ENCODE results near the gene LIME1. TPM values are rescaled to one million over a fixed set of nuclear protein-coding genes. Genes with fewer than 3 reads are reported as not detected.

LIME1 gene
- total and polyA plus RNA-seq, 8 donors: 3.0 to 10.8 (median 6.3) TPM

DNA sequence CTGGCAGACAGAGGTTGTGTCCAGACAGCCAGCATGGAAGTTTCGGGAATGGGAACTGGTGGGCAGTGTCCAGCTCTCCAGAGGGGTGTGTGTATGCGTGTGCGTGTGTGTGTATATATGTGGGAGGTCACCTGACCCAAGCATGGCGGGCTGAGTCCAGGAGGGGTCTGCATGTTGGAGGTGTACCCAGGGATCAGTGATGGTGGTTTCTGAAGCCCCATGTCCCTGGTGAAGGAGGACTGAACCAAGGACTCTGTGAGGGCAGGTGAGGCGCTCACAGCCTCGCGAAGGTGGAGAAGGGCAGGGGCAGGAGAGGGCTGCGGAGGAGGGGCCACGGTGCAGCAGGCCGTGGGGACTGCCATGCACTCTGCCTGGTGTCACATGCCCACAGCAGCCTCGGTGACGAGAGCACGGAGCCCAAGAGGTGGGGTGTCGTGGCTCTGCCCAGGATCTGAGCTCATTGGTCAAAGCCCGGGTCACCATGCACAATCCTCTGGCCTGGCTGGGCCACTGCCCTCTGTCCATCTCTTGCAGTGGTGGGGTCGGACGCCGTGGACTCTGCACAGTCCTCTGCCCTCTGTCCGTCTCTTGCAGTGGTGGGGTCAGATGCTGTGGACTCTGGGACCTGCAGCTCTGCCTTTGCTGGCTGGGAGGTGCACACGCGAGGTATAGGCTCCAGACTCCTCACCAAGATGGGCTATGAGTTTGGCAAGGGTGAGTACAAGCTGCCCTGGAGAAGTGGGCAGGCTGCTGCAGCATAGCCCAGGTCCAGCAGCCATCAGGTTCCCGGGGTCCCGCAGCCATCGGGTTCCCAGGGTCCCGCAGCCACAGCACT, 2.1 kb upstream of the LIME1 start:
- ATAC-seq: no peak
- Histone ChIP-seq H3K4me3 (no peak overlapping the region), H3K36me3 (peaks cover 0 to 49% of the 10 kb centered on the region in 2 donors), H3K9me3 (no peaks in the 10 kb centered on the region), H3K27me3 (peaks cover 0 to 26% of the 10 kb centered on the region in 2 donors), H3K4me1 (peaks cover 20 to 30% of the 10 kb centered on the region in 2 donors), H3K27ac (no peak overlapping the region)
- intact Hi-C loops (cut with DNase I): no loop called here
- DNase-seq: peak in 1 of 4 donors; percentile 69
- TF ChIP-seq, protein P1, sequence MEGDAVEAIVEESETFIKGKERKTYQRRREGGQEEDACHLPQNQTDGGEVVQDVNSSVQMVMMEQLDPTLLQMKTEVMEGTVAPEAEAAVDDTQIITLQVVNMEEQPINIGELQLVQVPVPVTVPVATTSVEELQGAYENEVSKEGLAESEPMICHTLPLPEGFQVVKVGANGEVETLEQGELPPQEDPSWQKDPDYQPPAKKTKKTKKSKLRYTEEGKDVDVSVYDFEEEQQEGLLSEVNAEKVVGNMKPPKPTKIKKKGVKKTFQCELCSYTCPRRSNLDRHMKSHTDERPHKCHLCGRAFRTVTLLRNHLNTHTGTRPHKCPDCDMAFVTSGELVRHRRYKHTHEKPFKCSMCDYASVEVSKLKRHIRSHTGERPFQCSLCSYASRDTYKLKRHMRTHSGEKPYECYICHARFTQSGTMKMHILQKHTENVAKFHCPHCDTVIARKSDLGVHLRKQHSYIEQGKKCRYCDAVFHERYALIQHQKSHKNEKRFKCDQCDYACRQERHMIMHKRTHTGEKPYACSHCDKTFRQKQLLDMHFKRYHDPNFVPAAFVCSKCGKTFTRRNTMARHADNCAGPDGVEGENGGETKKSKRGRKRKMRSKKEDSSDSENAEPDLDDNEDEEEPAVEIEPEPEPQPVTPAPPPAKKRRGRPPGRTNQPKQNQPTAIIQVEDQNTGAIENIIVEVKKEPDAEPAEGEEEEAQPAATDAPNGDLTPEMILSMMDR (IDR thresholded peaks at IDR 0.05): no peak

DNA sequence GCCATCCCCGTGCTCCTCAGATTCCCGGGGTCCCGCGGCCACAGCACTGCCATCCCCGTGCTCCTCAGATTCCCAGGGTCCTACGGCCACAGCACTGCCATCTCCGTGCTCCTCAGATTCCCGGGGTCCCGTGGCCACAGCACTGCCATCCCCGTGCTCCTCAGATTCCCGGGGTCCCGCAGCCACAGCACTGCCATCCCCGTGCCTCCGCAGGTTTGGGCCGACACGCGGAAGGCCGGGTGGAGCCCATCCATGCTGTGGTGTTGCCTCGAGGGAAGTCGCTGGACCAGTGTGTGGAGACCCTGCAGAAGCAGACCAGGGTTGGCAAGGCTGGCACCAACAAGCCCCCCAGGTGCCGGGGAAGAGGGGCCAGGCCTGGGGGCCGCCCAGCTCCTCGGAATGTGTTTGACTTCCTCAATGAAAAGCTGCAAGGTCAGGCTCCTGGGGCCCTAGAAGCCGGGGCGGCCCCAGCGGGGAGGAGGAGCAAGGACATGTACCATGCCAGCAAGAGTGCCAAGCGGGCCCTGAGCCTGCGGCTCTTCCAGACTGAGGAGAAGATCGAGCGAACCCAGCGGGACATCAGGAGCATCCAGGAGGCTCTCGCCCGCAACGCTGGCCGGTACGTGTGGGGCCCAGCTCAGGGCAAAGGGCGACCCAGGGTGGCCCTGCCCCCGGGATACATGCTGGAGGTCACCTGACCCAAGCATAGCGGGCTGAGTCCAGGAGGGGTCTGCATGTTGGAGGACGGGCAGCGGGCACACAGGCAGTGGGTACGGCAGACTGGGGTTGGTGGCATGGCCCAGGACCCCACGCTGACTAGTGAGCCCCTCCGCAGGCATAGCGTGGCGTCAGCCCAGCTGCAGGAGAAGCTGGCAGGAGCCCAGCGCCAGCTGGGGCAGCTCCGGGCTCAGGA, 1.3 kb upstream of the LIME1 start:
- intact Hi-C loops (cut with DNase I): no loop called here
- no peak for ATAC-seq

DNA sequence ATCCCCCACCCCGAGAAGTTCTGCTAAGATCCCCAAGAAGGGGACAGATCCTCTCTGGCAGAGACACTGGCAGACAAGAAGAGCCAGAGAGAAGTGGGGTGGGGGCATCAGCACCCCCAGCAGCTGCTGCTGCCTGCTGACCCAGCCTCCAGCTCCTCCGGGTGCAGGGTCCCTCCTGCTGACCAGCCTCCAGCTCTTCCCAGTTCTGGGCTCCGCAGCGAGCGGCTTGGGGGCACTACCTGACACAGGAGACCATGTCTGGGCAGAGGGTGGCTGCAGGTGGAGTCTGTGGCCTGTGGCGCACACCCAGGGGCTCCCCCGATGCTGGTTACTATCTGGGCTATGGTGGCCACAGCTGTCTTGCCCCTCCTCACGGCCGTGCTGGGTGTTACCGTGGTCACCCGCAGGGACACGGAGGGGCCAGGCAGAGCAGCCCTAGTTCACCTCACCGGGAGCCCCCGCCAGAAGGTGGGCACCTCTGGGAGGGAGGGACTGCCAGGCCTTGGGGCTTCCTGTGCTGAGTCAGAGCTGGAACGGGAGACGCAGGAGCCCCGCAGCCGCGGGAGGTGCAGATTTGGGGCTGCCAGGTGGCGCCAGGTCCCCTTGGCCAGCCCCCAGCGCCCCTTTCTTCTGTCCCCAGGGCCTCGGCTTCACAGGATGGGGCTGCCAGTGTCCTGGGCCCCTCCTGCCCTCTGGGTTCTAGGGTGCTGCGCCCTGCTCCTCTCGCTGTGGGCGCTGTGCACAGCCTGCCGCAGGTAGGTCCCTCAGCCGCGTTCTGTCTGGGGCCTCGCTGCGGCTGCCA, 630 bp downstream of the LIME1 start:
- TF ChIP-seq, protein P1 (IDR thresholded peaks at IDR 0.05): no peak
- no peak for ATAC-seq
- peak in 1 of 4 donors; percentile 80 for DNase-seq
- Histone ChIP-seq H3K9me3 (no peaks in the 10 kb centered on the region), H3K4me1 (peaks cover 31 to 46% of the 10 kb centered on the region in 2 donors), H3K27me3 (peaks cover 0 to 26% of the 10 kb centered on the region in 2 donors), H3K36me3 (peaks cover 0 to 51% of the 10 kb centered on the region in 2 donors), H3K27ac (peak overlapping the region in 1 of 2 donors; percentile 41), H3K4me3 (peak overlapping the region in 1 of 2 donors; percentile 43)
- intact Hi-C loops (cut with DNase I): no loop called here

More for the DNA sequence above, 1.3 kb upstream of the LIME1 start:
- no peak overlapping the region for H3K4me3 ChIP-seq
- TF ChIP-seq, protein P1 (IDR thresholded peaks at IDR 0.05): no peak
- peak in 2 of 4 donors; percentile 32 to 73 for DNase-seq
- peaks cover 0 to 26% of the 10 kb centered on the region in 2 donors for H3K27me3 ChIP-seq
- no peak overlapping the region for H3K27ac ChIP-seq
- H3K4me1 ChIP-seq: peaks cover 20 to 30% of the 10 kb centered on the region in 2 donors
- H3K9me3 ChIP-seq: no peaks in the 10 kb centered on the region
- H3K36me3 ChIP-seq: peaks cover 0 to 47% of the 10 kb centered on the region in 2 donors

DNA sequence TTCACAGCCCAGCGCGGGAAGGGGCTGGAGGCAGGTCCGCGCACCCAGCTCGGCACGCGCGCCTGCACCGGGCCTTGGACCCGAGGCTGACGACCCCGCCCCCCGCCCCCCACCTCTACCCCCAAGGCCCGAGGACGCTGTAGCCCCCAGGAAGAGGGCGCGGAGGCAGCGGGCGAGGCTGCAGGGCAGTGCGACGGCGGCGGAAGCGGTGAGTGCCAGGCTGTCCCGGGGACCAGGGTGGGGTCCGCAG, 1.2 kb downstream of the LIME1 start:
- DNase-seq (no peak), ATAC-seq (no peak)
- Histone ChIP-seq H3K4me1 (peaks cover 31 to 48% of the 10 kb centered on the region in 2 donors), H3K27ac (peak overlapping the region in 1 of 2 donors; percentile 41), H3K27me3 (peaks cover 0 to 26% of the 10 kb centered on the region in 2 donors), H3K36me3 (peaks cover 0 to 57% of the 10 kb centered on the region in 2 donors), H3K9me3 (no peaks in the 10 kb centered on the region), H3K4me3 (peak overlapping the region in 1 of 2 donors; percentile 43)
- intact Hi-C loops (cut with DNase I): no loop called here
- TF ChIP-seq, protein P1 (IDR thresholded peaks at IDR 0.05): no peak

Measured in left lung (tissue), 10 donors.